HepG2 (cell line): ENCODE measurements around the gene SYNJ2. TPM values are rescaled to one million over a fixed set of nuclear protein-coding genes. Genes with fewer than 3 reads are reported as not detected.

Source experiments
- AGO2 ChIP-seq: fragments of 200-400 bp; formaldehyde crosslinking; optimal IDR thresholded peaks from 2 replicates; pipeline ENCODE3; 2017; ENCODE audit warnings: mild to moderate bottlenecking, low read depth, low read length, moderate library complexity
- ATM ChIP-seq: fragments of 450-650 bp; IDR thresholded peaks from 2 replicates; pipeline ENCODE4 v1.7.1; 2017; ENCODE audit warnings: mild to moderate bottlenecking, borderline replicate concordance
- DNMT1 ChIP-seq: sonication (generic); formaldehyde crosslinking; IDR thresholded peaks from 2 replicates; pipeline ENCODE4 v1.5.1; 2020; ENCODE audit warnings: mild to moderate bottlenecking, missing genetic modification reagents
- FLYWCH1 ChIP-seq: sonication (generic); formaldehyde crosslinking; IDR thresholded peaks from 2 replicates; pipeline ENCODE4 v1.8.1; 2023; ENCODE audit warnings: mild to moderate bottlenecking, missing genetic modification reagents
- JDP2 ChIP-seq: sonication (generic); formaldehyde crosslinking; IDR thresholded peaks from 2 replicates; pipeline ENCODE4 v1.8.1; 2022; ENCODE audit warnings: missing genetic modification reagents, borderline replicate concordance
- ZNF263 ChIP-seq: sonication (generic); formaldehyde crosslinking; IDR thresholded peaks from 2 replicates; pipeline ENCODE4 v1.4.0; 2020; ENCODE audit warnings: missing genetic modification reagents
- ZNF282 ChIP-seq: fragments of 450-650 bp; IDR thresholded peaks from 2 replicates; pipeline ENCODE4 v1.6.1; 2018; ENCODE audit not compliant: partially characterized antibody
- ZNF746 ChIP-seq: sonication (generic); formaldehyde crosslinking; IDR thresholded peaks from 2 replicates; pipeline ENCODE4 v1.8.0; 2022; ENCODE audit warnings: mild to moderate bottlenecking, missing genetic modification reagents
- ZNF780A ChIP-seq: sonication (generic); formaldehyde crosslinking; IDR thresholded peaks from 2 replicates; pipeline ENCODE4 v1.8.0; 2022; ENCODE audit warnings: mild to moderate bottlenecking, missing genetic modification reagents, moderate library complexity
- ZNF878 ChIP-seq: sonication (generic); formaldehyde crosslinking; IDR thresholded peaks from 2 replicates; pipeline ENCODE4 v1.8.1; 2023; ENCODE audit warnings: mild to moderate bottlenecking, missing genetic modification reagents, moderate library complexity
- polyA plus RNA-seq, 8 experiments: library from polyadenylated mRNA; depleted of rRNA in 3 of 8; stranded (reverse) in 7 of 8; unstranded in 1 of 8; fragments of >200 nt; fragmentation: Illumina TruSeq in 4 of 8; extraction: Trizol in 4 of 8; gene quantifications; 2 replicates each; pipeline versions ENCODE4 v1.2.1 to v1.2.3, GENCODE V29; 2011 to 2016; ENCODE audit warnings: low read depth in 4 of 8, missing spikeins in 1 of 8, mixed read lengths in 1 of 8; ENCODE audit not compliant: insufficient read depth in 1 of 8
- total RNA-seq, 5 experiments: library from RNA; depleted of rRNA; stranded (reverse); fragments of >200 nt; fragmentation: Illumina TruSeq; extraction: Trizol; gene quantifications; 2 replicates each; pipeline ENCODE4 v1.2.3, GENCODE V29; 2016; ENCODE audit warnings: low read depth in 1 of 5
- TF ChIP-seq, protein P1 (sequence below): sonication (generic); formaldehyde crosslinking; IDR thresholded peaks from one replicate; pipeline ENCODE4 v1.5.1; 2020; ENCODE audit warnings: mild to moderate bottlenecking, missing genetic modification reagents; ENCODE audit errors: not compliant biosample characterization
- TF ChIP-seq, protein P2 (sequence below): sonication (generic); formaldehyde crosslinking; IDR thresholded peaks from 2 replicates; pipeline ENCODE4 v1.4.0; 2020; ENCODE audit warnings: missing genetic modification reagents, mild to moderate bottlenecking, borderline replicate concordance
- TF ChIP-seq, protein P3 (sequence below): sonication (generic); formaldehyde crosslinking; IDR thresholded peaks from 2 replicates; pipeline ENCODE4 v1.4.0; 2020; ENCODE audit warnings: missing genetic modification reagents, mild to moderate bottlenecking, borderline replicate concordance
- TF ChIP-seq, protein P4 (sequence below): IDR thresholded peaks from 2 replicates; pipeline ENCODE4 v1.6.1; 2016; ENCODE audit warnings: mild to moderate bottlenecking

SYNJ2 gene
- total and polyA plus RNA-seq, 2 of the 13 experiments (the other 11 are each of a cell fraction or from before 2014, with no cell fraction given): 39.1 to 57.6 TPM

DNA sequence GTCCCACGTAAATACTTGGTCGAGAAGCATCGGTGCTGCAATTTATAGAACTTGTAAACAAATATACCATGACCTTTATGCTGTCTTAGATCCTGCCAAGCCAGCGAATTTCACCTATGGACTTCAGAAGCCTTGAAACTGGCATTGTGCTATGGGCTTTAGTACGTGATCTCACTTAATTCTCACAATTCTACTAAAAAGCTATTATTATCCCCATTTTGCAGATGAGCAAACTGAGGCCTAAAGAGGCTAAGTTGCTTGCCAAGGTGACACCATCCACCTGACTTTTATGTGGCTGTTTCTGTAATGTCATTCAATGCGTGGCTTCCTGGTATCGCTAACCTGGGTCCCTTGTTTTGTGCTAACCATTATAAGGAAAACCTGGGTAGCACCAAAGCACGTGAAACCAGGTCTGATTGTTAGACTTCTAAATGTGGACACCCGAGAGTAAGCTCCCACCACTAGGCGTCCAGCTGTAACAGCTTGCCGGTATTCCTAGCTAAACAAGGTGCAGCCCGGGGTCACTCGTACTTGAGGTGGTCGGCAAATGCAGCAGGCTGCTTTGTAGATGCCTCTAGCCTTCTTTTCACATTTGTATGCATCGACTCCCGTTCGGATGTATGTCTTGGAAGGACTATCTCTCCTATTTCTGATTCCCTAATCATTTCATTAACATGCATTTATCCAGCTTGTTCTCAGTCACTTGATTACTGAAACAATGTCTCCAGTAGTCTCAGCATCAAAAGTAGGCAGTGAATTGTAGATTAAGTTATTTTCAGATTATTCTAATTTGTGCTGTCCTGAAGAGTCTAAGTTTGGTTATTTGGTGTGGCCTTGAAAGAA, 1.1 kb downstream of the SYNJ2 start (continued):
- TF ChIP-seq, protein P1, sequence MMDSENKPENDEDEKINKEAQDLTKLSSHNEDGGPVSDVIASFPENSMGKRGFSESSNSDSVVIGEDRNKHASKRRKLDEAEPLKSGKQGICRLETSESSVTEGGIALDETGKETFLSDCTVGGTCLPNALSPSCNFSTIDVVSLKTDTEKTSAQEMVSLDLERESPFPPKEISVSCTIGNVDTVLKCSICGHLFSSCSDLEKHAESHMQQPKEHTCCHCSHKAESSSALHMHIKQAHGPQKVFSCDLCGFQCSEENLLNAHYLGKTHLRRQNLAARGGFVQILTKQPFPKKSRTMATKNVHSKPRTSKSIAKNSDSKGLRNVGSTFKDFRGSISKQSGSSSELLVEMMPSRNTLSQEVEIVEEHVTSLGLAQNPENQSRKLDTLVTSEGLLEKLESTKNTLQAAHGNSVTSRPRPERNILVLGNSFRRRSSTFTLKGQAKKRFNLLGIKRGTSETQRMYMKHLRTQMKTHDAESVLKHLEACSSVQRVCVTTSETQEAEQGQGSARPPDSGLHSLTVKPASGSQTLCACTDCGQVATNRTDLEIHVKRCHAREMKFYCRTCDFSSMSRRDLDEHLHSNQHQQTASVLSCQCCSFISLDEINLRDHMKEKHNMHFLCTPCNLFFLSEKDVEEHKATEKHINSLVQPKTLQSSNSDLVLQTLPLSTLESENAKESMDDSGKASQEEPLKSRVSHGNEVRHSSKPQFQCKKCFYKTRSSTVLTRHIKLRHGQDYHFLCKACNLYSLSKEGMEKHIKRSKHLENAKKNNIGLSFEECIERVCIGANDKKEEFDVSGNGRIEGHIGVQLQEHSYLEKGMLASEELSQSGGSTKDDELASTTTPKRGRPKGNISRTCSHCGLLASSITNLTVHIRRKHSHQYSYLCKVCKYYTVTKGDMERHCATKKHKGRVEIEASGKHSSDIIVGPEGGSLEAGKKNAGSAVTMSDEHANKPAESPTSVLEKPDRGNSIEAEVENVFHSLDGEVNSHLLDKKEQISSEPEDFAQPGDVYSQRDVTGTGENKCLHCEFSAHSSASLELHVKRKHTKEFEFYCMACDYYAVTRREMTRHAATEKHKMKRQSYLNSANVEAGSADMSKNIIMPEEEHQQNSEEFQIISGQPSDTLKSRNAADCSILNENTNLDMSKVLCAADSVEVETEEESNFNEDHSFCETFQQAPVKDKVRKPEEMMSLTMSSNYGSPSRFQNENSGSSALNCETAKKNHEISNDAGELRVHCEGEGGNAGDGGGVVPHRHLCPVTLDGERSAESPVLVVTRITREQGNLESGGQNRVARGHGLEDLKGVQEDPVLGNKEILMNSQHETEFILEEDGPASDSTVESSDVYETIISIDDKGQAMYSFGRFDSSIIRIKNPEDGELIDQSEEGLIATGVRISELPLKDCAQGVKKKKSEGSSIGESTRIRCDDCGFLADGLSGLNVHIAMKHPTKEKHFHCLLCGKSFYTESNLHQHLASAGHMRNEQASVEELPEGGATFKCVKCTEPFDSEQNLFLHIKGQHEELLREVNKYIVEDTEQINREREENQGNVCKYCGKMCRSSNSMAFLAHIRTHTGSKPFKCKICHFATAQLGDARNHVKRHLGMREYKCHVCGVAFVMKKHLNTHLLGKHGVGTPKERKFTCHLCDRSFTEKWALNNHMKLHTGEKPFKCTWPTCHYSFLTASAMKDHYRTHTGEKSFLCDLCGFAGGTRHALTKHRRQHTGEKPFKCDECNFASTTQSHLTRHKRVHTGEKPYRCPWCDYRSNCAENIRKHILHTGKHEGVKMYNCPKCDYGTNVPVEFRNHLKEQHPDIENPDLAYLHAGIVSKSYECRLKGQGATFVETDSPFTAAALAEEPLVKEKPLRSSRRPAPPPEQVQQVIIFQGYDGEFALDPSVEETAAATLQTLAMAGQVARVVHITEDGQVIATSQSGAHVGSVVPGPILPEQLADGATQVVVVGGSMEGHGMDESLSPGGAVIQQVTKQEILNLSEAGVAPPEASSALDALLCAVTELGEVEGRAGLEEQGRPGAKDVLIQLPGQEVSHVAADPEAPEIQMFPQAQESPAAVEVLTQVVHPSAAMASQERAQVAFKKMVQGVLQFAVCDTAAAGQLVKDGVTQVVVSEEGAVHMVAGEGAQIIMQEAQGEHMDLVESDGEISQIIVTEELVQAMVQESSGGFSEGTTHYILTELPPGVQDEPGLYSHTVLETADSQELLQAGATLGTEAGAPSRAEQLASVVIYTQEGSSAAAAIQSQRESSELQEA: no peak
- TF ChIP-seq ZNF878 (CRISPR knock-in tag) (peak; percentile 82), JDP2 (CRISPR knock-in tag) (no peak), ATM (no peak), FLYWCH1 (CRISPR knock-in tag) (no peak), ZNF263 (CRISPR knock-in tag) (peak; percentile 56; the same call in 1 of the 2 replicates), AGO2 (no peak), ZNF746 (CRISPR knock-in tag) (no peak), ZNF282 (no peak), DNMT1 (CRISPR knock-in tag) (no peak), ZNF780A (CRISPR knock-in tag) (no peak)
- TF ChIP-seq, protein P2, sequence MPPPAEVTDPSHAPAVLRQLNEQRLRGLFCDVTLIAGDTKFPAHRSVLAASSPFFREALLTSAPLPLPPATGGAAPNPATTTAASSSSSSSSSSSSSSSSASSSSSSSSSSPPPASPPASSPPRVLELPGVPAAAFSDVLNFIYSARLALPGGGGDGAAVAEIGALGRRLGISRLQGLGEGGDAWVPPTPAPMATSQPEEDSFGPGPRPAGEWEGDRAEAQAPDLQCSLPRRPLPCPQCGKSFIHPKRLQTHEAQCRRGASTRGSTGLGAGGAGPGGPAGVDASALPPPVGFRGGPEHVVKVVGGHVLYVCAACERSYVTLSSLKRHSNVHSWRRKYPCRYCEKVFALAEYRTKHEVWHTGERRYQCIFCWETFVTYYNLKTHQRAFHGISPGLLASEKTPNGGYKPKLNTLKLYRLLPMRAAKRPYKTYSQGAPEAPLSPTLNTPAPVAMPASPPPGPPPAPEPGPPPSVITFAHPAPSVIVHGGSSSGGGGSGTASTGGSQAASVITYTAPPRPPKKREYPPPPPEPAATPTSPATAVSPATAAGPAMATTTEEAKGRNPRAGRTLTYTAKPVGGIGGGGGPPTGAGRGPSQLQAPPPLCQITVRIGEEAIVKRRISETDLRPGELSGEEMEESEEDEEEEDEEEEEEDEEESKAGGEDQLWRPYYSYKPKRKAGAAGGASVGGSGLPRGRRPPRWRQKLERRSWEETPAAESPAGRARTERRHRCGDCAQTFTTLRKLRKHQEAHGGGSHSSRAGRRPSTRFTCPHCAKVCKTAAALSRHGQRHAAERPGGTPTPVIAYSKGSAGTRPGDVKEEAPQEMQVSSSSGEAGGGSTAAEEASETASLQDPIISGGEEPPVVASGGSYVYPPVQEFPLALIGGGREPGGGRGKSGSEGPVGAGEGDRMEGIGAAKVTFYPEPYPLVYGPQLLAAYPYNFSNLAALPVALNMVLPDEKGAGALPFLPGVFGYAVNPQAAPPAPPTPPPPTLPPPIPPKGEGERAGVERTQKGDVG (CRISPR knock-in tag): peak; percentile 75; the same call in 1 of the 2 replicates
- TF ChIP-seq, protein P3, sequence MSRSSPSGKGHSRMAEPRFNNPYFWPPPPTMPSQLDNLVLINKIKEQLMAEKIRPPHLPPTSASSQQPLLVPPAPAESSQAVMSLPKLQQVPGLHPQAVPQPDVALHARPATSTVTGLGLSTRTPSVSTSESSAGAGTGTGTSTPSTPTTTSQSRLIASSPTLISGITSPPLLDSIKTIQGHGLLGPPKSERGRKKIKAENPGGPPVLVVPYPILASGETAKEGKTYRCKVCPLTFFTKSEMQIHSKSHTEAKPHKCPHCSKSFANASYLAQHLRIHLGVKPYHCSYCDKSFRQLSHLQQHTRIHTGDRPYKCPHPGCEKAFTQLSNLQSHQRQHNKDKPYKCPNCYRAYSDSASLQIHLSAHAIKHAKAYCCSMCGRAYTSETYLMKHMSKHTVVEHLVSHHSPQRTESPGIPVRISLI: no peak
- TF ChIP-seq, protein P4, sequence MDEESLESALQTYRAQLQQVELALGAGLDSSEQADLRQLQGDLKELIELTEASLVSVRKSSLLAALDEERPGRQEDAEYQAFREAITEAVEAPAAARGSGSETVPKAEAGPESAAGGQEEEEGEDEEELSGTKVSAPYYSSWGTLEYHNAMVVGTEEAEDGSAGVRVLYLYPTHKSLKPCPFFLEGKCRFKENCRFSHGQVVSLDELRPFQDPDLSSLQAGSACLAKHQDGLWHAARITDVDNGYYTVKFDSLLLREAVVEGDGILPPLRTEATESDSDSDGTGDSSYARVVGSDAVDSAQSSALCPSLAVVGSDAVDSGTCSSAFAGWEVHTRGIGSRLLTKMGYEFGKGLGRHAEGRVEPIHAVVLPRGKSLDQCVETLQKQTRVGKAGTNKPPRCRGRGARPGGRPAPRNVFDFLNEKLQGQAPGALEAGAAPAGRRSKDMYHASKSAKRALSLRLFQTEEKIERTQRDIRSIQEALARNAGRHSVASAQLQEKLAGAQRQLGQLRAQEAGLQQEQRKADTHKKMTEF: no peak; the same call in 1 of the 2 replicates
